HG03439 (cell line): ENCODE data around the gene CARD11.

ENCODE experiments used
- ATAC-seq: cut with Tn5 transposase; IDR thresholded peaks from one replicate; pipeline ENCODE4 v1.9.1; 2021; ENCODE audit warnings: mild to moderate bottlenecking, moderate library complexity; ENCODE audit not compliant: unreplicated experiment

CARD11 gene

GRCh38 chr7:2983586-2983985 lies 60.1 kb downstream of the CARD11 start:
- ATAC-seq = no peak

GRCh38 chr7:2982831-2983230 lies 60.8 kb downstream of the CARD11 start:
- no peak for ATAC-seq

GRCh38 chr7:2982401-2982800 lies 61.3 kb downstream of the CARD11 start:
- ATAC-seq = no peak

- ATAC-seq = no peak
These were observed 62.6 kb downstream of the CARD11 start for GRCh38 chr7:2981103-2981480.

GRCh38 chr7:2980401-2981102 lies 63.1 kb downstream of the CARD11 start:
- ATAC-seq = no peak

GRCh38 chr7:2979951-2980350 lies 63.7 kb downstream of the CARD11 start:
- ATAC-seq = no peak

- ATAC-seq = peak; percentile 30
These were observed 64.5 kb downstream of the CARD11 start for GRCh38 chr7:2979201-2979631.

GRCh38 chr7:2978408-2978807 lies 65.3 kb downstream of the CARD11 start:
- ATAC-seq = peak; percentile 92

- no peak for ATAC-seq
These were observed 67.8 kb downstream of the CARD11 start for GRCh38 chr7:2975821-2976371.

GRCh38 chr7:2974093-2974819 lies 69.4 kb downstream of the CARD11 start:
- ATAC-seq = no peak

- ATAC-seq = no peak
These were observed 70.9 kb downstream of the CARD11 start for GRCh38 chr7:2972835-2973161.

GRCh38 chr7:2971914-2972834 lies 71.5 kb downstream of the CARD11 start:
- ATAC-seq = no peak

- ATAC-seq = no peak
These were observed 72.8 kb downstream of the CARD11 start for GRCh38 chr7:2970861-2971260.

GRCh38 chr7:2970307-2970664 lies 73.4 kb downstream of the CARD11 start:
- ATAC-seq = no peak

- ATAC-seq = no peak
These were observed 74.0 kb downstream of the CARD11 start for GRCh38 chr7:2969398-2970306.

GRCh38 chr7:2968616-2969397 lies 74.9 kb downstream of the CARD11 start:
- no peak for ATAC-seq

- ATAC-seq = no peak
These were observed 75.5 kb downstream of the CARD11 start for GRCh38 chr7:2968176-2968575.

GRCh38 chr7:2967705-2968104 lies 76.0 kb downstream of the CARD11 start:
- no peak for ATAC-seq

GRCh38 chr7:2967253-2967652 lies 76.4 kb downstream of the CARD11 start:
- ATAC-seq = no peak
